Measurements from ENCODE around the gene IL1RN.

IL1RN gene

DNA sequence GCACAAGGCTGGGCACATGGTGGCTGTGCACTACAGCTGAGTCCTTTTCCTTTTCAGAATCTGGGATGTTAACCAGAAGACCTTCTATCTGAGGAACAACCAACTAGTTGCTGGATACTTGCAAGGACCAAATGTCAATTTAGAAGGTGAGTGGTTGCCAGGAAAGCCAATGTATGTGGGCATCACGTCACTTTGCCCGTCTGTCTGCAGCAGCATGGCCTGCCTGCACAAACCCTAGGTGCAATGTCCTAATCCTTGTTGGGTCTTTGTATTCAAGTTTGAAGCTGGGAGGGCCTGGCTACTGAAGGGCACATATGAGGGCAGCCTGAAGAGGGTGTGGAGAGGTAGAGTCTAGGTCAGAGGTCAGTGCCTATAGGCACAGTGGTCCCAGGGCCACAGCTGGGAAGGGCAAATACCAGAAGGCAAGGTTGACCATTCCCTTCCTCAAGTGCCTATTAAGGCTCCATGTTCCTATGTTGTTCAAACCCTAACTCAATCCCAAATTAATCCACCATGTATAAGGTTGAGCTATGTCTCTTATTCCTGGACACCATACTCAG is 2.2 kb downstream of the IL1RN start:
- DNase-seq = no peak

DNA sequence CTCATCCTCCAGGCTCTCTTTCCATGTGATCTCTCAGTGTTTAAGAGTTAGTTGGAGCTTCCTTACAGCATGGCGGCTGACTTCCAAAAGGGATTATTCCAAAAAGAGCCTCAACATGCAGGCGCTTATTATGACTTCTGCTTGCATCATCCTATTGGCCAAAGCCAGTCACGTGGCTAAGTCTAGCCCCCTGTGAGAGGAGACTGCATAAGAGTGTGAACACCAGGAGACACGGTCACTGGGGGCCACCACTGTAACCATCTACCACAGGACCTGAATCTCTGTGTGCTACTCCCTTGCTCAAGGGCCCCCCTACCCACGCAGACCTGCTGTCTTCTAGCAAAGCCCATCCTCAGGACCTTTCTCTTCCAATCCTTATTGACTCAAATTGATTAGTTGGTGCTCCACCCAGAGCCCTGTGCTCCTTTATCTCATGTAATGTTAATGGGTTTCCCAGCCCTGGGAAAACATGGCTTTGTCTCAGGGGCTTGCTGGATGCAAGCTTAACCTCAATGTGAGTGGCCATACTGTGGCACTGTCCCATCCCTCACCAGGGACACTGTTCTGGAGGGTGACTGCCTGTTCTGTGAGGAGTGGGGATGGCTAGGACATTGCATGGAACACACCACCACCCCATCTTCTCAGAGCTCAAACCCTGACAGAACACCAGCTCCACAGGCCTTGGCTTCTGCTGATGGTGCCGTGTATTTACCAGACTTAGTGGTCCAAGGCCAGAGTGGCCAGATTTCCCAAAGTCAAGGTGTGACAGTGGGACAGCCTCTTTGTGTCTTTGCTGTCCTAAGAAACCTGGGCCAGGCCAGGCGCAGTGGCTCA is 4.2 kb downstream of the IL1RN start:
- DNase-seq = no peak

GRCh38 chr2:113132414-113133021 is 5.1 kb downstream of the IL1RN start:
- DNase-seq = no peak

GRCh38 chr2:113133704-113134598 is 6.6 kb downstream of the IL1RN start:
- no peak for DNase-seq

- DNase-seq = no peak
Observed at GRCh38 chr2:113134717-113135116, 7.3 kb downstream of the IL1RN start.

DNA sequence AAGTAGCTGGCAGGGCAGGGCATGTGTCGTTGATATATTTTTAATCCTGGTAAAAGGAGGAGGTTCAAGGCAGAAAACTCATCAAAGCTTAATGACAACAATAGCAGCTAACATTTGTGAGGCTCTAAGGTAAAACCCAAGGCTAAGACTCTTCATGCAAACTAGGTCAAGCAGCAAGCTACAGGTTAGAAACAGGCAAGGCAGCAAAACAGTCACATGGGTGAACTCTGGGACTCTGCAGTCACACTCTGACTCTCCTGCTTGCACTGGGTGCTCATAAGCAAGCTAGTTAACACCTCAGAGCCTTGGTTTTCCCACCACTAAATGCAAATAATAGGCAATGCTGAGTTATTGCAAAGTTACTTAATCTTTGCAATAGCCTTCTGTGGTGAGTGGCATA is 7.9 kb downstream of the IL1RN start:
- no peak for DNase-seq

- DNase-seq = peak; percentile 36 to 50
Observed at GRCh38 chr2:113136828-113137775, 9.7 kb downstream of the IL1RN start.

- no peak for DNase-seq
Observed at GRCh38 chr2:113137827-113138226, 10.4 kb downstream of the IL1RN start.

DNA sequence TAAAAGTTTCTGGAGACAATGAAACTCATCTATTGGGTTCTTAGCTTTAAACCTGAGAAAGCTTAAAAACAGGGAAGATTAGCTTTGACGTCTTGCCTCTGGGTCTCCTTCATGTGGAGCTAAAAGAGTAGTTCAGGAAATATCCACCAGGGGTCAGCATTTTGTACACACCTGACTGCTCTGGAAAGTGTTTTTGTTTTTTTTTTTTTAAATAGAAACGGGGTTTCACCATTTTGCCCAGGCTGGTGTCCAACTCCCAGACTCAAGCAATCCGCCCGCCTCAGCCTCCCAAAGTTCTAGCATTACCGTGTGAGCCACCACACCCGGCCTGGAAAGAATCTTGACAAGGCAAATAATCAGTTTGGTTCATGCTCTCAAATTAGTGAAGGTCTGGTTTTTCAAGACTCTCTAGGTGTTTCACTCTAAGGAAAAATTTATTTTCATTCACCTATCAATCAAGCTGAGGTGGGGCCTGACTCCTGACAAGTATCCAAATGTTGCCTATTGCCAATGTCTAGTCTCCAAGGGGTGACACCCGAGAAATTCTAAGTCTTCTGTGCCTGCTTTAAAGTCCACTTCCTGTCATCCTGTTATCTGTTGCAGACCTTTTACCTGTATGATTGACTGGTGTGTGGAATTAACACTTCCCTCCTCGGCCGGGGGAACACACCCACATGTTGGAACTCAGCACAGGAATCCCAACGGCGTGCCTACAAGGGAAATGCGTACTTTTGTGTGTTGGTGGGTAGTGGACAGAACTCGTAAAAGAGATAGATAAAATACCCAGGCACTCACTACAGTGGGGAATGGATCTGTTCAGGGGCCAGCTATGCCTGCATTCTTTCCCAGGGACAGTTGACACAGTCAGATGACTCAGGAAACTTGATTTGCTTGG is 11.3 kb downstream of the IL1RN start:
- peak; percentile 46 to 63 for DNase-seq

DNA sequence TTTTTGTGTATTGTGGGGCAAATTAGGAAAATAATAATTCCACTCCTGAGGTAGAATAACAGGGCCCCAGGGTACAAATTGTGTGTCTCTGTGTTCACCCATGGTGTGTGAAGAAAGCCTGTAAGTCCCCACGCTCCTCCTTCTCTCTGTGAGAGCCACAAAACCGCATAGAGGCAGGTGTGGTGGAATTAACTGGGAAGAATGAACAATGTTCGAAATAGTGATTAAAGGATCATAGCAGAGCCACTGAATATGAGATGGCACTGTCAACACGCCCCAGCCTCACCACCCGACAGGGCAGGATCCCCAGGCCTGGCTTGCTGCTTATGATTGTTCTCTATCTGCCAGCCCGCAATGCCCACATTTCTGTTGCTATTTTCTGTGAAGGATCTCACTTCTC is 14.1 kb downstream of the IL1RN start:
- no peak for DNase-seq

- no peak for DNase-seq
Observed at GRCh38 chr2:113142290-113142689, 14.9 kb downstream of the IL1RN start.

DNA sequence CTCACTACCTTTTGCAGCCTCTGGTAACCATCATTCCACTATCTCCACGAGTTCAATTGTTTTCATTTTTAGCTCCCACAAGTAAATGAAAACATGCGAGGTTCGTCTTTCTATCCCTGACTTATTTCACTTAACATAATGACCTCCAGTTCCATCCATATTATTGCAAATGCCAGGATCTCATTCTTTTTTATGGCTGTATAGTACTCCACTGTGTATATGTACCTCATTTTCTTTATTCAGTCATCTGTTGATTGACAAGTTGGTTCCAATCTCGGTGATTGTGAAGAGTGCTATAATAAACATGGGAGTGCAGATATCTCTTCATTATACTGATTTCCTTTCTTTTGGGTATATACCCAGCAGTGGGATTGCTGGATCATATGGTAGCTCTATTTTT is 16.9 kb downstream of the IL1RN start:
- DNase-seq = no peak

GRCh38 chr2:113148606-113149552 is 21.5 kb downstream of the IL1RN start:
- no peak for DNase-seq

DNA sequence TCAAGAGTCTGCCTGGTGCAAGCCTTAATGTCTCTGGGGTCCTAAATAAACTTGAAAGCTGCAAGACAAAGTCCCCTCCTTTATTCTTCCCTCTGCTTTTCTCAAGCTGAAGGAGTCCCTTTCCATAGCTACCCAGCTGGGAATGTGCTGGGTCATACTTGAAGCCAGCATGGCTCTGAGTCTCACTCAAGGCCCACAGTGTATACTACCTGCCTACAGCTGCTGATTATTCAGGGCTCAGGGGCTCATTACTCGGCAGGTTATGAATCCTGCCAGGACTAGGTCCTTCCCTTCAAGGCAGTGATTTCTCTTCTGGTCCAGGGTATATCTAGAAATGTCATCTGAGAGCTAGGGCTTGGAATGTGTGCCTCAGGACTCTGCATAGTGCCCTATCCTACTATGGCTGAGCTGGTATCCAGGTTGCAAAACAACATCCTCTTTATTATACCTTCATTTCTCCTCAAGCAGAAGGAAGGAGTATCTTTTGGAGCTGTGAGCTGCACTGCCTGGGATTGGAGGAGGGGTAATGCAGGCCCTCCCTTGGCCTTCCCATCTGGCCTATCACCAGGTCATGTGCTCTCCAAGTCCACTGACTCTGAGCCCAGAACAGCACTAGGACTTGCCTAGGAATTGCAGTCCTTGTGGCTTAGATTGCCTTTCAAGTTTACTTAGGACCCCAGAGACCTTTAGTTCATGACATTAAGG is 22.3 kb downstream of the IL1RN start:
- DNase-seq = no peak

- no peak for DNase-seq
Observed at GRCh38 chr2:113150258-113150601, 22.8 kb downstream of the IL1RN start.

GRCh38 chr2:113155331-113155730 is 27.9 kb downstream of the IL1RN start:
- DNase-seq = no peak

- DNase-seq = no peak
Observed at GRCh38 chr2:113156278-113157117, 29.1 kb downstream of the IL1RN start.
